Muscle of leg (tissue), 11 donors: ENCODE results near the gene USP35. TPM values are rescaled to one million over a fixed set of nuclear protein-coding genes. Genes with fewer than 3 reads are reported as not detected.
"Not testable (repeated sequence)": the region's sequence is repeated elsewhere in the genome, so short reads cannot be mapped to it uniquely, and the experiment has no call there.

Experiments
- DNase-seq: peaks from one replicate; pipeline ENCODE4 v3.0.0; 2013
- H3K27ac ChIP-seq: one replicate; pipeline ENCODE4 v1.5.1; 2013; ENCODE audit warnings: mild to moderate bottlenecking, low read length, control low read depth
- H3K27me3 ChIP-seq: one replicate; pipeline ENCODE4 v1.6.1; 2013; ENCODE audit warnings: low read length; ENCODE audit not compliant: control insufficient read depth, insufficient read depth
- H3K36me3 ChIP-seq: one replicate; pipeline ENCODE4 v1.6.1; 2013; ENCODE audit warnings: low read length; ENCODE audit not compliant: control insufficient read depth, insufficient read depth
- H3K4me1 ChIP-seq: one replicate; pipeline ENCODE4 v1.6.1; 2013; ENCODE audit warnings: low read length; ENCODE audit not compliant: control insufficient read depth, insufficient read depth
- H3K4me3 ChIP-seq: one replicate; pipeline ENCODE4 v1.5.1; 2013; ENCODE audit warnings: low read length, control low read depth
- H3K9me3 ChIP-seq: replicated peaks from 2 replicates; pipeline ENCODE4 v1.6.1; 2013; ENCODE audit warnings: low read depth, low read length; ENCODE audit not compliant: control insufficient read depth
- WGBS: methylation state at CpG from one replicate; pipeline ENCODE4 v1.1.5; 2013; ENCODE audit warnings: missing lambda C conversion rate; ENCODE audit not compliant: insufficient coverage; 5-methylcytosine and 5-hydroxymethylcytosine counted together
- polyA plus RNA-seq, 8 donors: library from polyadenylated mRNA; unstranded; fragments of 120-200 nt; gene quantifications; one replicate each; pipeline versions ENCODE4 v1.2.1 to v1.2.3, GENCODE V29; 2013; ENCODE audit warnings: inconsistent platforms in 1 of 8, low replicate concordance in 1 of 8; ENCODE audit not compliant: insufficient read length in 8 of 8, insufficient read depth in 1 of 8
- total RNA-seq: library from RNA; stranded (reverse); fragments of 120-200 nt; gene quantifications from one replicate; pipeline ENCODE4 v1.2.4, GENCODE V29; 2013

Gene USP35
- total and polyA plus RNA-seq, 9 donors = 2.6 to 4.8 (median 4.0) TPM

GRCh38 chr11:78216571-78217287, 28.0 kb downstream of the USP35 start:
- H3K4me1 ChIP-seq = no peaks in the 10 kb centered on the region
- no peak overlapping the region for H3K4me3 ChIP-seq
- no peaks in the 10 kb centered on the region for H3K9me3 ChIP-seq
- H3K27me3 ChIP-seq = no peaks in the 10 kb centered on the region
- WGBS = 88% methylated on average over 2 of the region's 5 CpGs
- no peak overlapping the region for H3K27ac ChIP-seq
- no peak for DNase-seq
- peaks cover 77% of the 10 kb centered on the region for H3K36me3 ChIP-seq

GRCh38 chr11:78217650-78218541, 29.2 kb downstream of the USP35 start:
- Histone ChIP-seq H3K4me3 (no peak overlapping the region), H3K4me1 (no peaks in the 10 kb centered on the region), H3K9me3 (no peaks in the 10 kb centered on the region), H3K36me3 (peaks cover 84% of the 10 kb centered on the region), H3K27ac (no peak overlapping the region), H3K27me3 (no peaks in the 10 kb centered on the region)
- DNase-seq = no peak
- WGBS = 96% methylated on average over 12 of the region's 14 CpGs

GRCh38 chr11:78218707-78219492, 30.2 kb downstream of the USP35 start:
- H3K4me1 ChIP-seq = no peaks in the 10 kb centered on the region
- no peak overlapping the region for H3K4me3 ChIP-seq
- H3K36me3 ChIP-seq = peaks cover 87% of the 10 kb centered on the region
- 91% methylated on average over 7 of the region's 11 CpGs for WGBS
- H3K27ac ChIP-seq = no peak overlapping the region
- H3K9me3 ChIP-seq = no peaks in the 10 kb centered on the region
- H3K27me3 ChIP-seq = no peaks in the 10 kb centered on the region
- DNase-seq = no peak

GRCh38 chr11:78219493-78220217, 30.9 kb downstream of the USP35 start:
- no peaks in the 10 kb centered on the region for H3K9me3 ChIP-seq
- 90% methylated on average over 6 of the region's 7 CpGs for WGBS
- no peak for DNase-seq
- no peak overlapping the region for H3K27ac ChIP-seq
- no peak overlapping the region for H3K4me3 ChIP-seq
- H3K36me3 ChIP-seq = peaks cover 88% of the 10 kb centered on the region
- no peaks in the 10 kb centered on the region for H3K27me3 ChIP-seq
- no peaks in the 10 kb centered on the region for H3K4me1 ChIP-seq

- H3K9me3 ChIP-seq = no peaks in the 10 kb centered on the region
- H3K36me3 ChIP-seq = peaks cover 90% of the 10 kb centered on the region
- H3K4me3 ChIP-seq = no peak overlapping the region
- H3K4me1 ChIP-seq = no peaks in the 10 kb centered on the region
- 91% methylated on average over 10 of the region's 14 CpGs for whole genome bisulfite sequencing
- H3K27ac ChIP-seq = no peak overlapping the region
- no peak for DNase-seq
- no peaks in the 10 kb centered on the region for H3K27me3 ChIP-seq
Measured at GRCh38 chr11:78220218-78221157, 31.8 kb downstream of the USP35 start.

GRCh38 chr11:78221396-78222315, 32.9 kb downstream of the USP35 start:
- no peak overlapping the region for H3K27ac ChIP-seq
- no peak overlapping the region for H3K4me3 ChIP-seq
- H3K36me3 ChIP-seq = peaks cover 86% of the 10 kb centered on the region
- H3K4me1 ChIP-seq = no peaks in the 10 kb centered on the region
- H3K27me3 ChIP-seq = no peaks in the 10 kb centered on the region
- H3K9me3 ChIP-seq = no peaks in the 10 kb centered on the region
- 95% methylated on average over 3 of the region's 13 CpGs for WGBS
- no peak for DNase-seq

- WGBS = 85% methylated on average over 10 of the region's 10 CpGs
- H3K4me3 ChIP-seq, H3K4me1 ChIP-seq, DNase-seq, H3K27me3 ChIP-seq, H3K27ac ChIP-seq, H3K9me3 ChIP-seq: not testable (repeated sequence)
- H3K36me3 ChIP-seq = peaks cover 78% of the 10 kb centered on the region
Measured at GRCh38 chr11:78222726-78223125, 34.0 kb downstream of the USP35 start.

GRCh38 chr11:78223320-78223954, 34.7 kb downstream of the USP35 start:
- Histone ChIP-seq H3K4me3 (no peak overlapping the region), H3K9me3 (no peaks in the 10 kb centered on the region), H3K36me3 (peaks cover 71% of the 10 kb centered on the region), H3K4me1 (no peaks in the 10 kb centered on the region), H3K27me3 (no peaks in the 10 kb centered on the region), H3K27ac (no peak overlapping the region)
- WGBS = 88% methylated on average over 8 of the region's 9 CpGs
- DNase-seq = no peak
